GM19467 (cell line): Measurements from ENCODE around the gene MYH3.

Source experiments
- ATAC-seq: cut with Tn5 transposase; IDR thresholded peaks from one replicate; pipeline ENCODE4 v1.9.1; 2021; ENCODE audit warnings: mild to moderate bottlenecking, moderate library complexity; ENCODE audit not compliant: unreplicated experiment

Gene MYH3

DNA sequence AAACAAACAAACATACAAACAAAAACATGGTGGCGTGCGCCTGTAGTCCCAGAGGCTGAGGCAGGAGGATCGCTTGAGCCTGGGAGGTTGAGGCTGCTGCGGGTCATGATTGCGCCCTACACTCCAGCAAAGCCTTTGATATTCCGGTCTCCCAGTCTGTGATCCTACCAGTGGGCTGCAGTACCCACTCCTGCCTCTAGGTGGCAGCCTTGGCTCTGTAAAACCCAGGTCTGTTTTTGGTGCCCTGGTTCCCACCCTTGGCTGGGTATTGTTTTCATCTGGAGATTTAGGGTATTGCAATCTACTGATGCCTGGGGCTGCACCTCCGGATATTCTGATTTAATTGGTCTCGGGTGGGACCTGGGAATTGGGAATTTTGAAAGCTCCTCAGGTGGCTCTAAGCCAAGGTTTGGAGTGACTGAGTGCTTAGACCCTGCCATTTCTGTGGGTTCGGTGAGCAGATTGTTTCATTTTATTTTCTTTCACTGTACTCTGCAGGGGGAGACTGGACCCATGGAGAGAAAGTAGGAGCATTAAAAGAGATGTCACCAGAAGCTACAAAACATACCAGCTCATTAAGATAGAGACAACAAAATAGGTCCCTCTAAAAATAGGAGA lies 40.5 kb downstream of the MYH3 start:
- peak; percentile 63 for ATAC-seq

DNA sequence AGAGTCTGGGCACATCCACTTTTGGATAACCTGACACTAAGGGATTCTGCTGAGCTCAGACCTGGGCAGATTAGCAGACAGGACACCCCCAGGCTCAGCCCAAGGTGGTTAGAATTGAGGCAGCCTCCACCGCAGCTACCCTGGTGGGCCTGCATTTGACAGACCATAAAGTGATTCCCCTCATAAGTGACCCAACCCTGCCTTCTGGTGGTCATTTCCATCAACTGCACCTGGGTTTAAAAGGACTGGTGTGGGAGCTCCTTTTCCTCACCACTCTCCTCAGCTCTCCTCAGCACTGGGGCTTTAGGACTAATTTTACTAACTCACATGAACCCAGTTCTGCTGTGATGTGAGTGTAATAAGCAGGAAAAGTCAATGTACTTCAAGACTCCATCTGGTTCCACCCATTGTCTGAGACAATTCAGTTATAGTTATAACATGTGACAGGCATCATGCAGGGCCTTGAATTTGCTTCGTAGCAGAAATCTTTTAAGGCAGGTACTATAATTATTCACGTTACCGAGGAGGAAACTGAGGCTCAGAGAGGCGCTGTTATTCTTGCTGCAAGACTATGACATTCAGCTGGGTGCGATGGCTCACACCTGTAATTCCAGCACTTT lies 42.5 kb downstream of the MYH3 start:
- ATAC-seq: no peak

DNA sequence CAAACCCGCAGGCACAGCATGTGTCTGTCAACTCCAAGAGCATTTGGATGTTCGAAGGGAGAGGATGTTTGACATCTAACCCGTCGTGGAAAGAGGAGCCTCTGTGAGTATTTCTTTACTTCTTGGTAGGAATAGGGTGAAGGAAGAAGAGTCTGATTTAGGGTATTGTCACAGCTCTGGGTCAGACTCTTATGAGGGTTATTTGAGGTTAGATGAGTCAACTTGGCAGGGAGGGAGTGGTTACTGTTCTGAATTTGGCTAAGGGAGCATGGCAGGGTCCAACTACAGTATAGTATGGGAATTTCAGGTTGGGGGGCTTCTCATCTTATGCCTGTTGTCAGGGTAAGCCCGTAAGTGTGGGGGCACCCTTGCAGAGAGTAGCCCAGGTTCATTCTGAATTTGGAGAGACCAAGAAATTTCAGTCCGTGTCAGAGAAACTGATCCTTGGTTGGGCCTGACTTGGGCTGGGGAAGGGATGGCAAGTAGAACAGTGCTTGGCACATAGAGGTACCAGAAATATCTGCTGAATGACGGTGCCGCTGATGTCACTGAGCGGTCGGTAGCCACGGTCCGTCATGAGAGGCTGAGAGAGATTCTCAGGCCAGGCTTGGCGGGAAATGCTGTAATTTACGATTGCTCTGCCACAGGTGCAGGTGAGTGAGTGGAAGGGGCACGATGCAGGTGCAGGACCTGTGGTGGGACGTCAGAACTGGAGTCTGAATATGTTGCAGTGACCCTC lies 43.2 kb downstream of the MYH3 start:
- no peak for ATAC-seq

DNA sequence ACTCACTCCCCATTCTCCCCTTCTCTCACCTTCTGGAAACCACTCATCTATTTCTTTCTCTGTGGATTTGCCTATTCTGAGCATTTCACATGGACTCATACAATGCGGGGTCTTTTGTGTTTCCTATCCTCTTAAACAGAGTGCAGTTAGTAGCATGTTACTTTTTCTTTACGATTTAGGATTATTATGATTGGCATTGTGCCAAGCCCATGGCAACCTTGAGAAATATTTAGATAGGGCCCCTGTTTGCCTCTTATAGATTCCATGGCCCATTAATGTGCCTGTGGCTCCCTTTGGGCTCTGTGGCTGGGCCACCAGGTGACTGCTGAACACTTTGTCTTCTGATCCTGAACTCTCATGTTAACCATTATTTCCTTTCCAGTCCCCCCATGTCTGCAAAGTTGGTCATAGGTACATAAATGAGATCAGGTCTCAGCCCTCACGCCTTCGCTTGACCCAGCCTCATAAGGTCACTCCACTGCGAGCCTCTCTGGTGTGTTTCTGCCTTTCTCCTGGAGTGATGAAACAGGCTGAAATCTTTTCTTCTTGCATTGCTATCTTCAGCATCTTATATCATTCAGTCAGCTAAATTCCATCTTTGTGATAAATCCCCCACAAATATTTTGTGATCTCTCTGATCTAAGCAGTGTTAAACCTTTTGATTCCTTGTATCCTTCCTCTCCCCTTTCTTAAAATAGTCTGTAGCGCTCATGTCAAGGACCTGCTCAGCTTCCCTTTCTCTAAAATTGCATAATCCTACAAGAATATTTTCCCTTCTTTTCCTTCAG lies 44.0 kb downstream of the MYH3 start:
- ATAC-seq: no peak

DNA sequence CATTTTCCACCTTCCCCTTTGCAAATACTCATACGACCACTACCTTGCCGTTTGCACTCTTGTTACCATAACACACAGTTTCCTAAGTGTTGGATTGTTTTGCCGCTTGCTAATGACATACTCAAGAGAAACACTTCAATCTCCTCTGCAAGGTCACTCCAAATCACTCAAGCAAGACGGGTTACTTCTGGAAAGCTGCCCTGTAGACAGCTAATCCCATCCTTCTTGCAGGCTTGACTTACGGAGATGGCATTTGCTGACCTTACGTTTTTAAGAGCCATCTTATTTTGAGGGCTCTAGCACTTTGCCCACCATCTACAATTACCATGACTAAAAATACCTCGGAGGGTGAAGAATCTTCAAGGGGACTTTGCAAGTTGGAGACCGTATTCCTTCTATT lies 46.2 kb downstream of the MYH3 start:
- no peak for ATAC-seq

DNA sequence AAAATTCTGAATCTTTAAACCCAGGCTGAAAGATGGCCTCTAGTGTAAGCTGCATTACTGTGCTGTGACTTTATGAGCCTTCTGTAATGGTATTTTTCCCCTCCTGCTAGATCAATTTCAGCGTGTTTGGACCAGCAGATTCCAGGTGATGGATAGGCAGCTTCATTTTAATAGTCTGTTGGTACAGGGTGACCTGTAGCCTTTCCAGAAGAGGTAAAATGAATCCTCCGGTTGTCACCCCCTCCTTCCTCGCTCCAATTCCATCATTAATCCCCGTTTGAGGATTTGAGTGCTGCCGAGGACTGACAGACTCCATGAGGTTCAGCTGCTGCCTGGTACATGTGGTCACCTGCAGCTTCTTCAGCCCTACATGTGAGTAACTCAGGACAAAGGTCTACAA lies 48.9 kb downstream of the MYH3 start:
- ATAC-seq: no peak

DNA sequence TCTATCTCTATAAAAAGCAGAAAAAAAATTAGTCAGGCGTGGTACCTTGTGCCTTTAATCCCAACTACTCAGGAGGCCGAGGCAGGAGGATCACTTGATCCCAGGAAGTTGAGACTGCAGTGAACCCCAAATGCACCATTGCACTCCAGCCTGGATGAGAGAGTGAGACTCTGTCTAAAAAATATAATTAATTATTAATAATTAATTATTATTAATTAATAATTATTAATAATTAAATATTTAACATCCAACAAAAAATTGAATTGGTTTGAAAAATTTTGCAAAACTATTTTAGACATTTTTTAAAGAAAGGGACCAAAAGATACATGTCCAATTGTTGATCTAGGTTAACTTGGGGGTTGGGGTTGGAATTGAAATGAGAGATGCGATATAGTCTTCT lies 51.0 kb downstream of the MYH3 start:
- no peak for ATAC-seq

DNA sequence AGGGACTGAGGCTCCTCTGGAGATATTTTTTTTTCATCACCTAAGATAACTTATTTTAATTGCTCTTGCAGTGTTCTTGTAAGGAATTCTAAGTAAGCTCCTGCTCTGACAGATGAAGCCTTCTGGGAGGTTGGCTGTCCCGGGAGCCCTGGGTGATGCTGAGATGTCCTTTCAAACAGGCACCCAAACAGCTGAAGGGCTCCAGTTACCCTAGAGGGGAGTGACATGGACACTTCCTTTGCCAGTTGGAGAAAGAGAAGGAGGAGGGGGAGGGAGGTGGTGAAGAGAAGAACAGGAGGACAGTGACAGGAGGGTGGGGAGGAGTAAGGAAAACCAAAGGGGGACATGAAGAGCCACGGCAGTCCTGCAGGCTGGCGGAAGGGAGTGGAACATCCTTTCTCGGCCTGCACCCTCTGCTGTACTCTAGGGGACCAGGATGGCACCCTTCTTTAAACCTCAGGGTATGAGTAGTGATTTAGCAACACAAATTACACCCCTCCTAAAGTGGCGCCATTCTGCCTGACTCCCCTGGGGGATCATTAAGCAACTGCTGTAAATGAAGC lies 51.8 kb downstream of the MYH3 start:
- ATAC-seq: no peak

DNA sequence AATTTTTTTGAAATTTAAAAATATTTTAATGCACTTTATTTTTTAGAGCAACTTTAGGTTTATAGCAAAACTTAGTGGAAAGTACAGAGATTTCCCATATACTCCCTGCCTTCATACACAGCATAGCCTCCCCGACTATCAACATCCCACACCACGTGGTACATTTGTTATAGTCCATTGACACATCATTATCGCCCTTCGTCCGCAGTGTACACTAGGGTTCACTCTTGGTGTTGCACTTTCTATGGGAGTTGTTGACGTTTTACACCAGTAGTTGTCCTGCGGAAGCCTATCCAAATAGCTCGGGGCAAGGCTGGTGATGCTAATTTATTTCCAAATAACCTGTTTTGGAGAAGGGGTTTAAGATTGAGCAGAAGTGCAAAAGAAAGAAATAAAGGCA lies 52.6 kb downstream of the MYH3 start:
- no peak for ATAC-seq

DNA sequence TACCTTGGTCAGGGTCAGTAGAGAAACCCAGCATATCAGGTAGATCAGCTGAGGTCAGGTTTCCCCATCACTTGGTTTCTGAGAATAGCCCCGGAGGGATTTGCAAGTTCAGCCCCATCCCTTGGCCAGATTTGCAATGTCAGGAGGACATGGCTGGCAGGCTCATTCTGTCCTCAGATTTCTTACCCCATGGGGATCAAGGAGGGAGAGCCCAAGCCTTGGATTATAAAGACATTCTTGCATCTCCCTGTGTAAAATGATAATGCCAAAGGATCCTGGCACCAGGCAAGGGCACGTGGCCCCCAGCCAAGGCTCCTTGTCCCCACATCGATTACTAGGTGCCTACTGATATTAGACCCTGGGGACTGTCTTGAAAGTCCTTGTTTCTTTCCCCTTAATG lies 53.2 kb downstream of the MYH3 start:
- no peak for ATAC-seq

DNA sequence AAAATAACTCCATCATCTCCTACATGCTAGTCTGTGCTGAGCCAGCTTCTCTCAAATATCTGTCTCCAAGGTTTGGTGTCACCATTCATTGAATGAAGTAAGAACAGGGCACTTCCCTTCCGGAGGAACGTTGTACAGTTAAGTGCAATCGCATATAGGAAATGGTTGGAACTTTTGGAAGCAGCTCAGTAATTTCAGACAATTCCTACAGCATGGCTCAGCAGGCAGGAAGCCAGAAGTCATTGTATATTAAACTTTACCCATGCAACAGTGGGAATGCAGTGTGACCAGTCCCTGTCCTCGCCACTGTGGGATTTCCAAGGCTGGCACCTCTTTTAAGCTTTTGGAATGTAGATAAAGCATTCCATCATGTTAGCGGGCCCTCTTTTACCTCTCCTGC lies 56.5 kb downstream of the MYH3 start:
- ATAC-seq: no peak

DNA sequence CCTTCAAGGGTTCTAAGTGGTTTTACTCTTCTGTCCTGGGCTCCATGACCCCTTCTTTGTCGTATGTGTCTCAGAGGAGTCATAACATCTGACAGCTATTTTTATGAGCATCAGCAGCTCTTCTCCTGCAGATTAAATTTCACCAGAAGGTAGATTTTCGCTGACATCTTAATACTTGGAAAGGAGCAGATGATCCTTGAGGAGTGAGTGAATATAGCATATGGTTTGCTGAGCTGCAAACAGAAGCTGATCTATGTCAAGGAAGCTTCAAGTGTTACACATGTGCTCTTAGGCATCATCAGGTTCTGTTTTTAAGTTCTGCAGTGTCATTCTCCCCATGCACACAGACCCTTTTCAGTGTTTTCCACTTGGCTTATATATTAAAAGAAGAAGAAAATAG lies 58.5 kb downstream of the MYH3 start:
- no peak for ATAC-seq

DNA sequence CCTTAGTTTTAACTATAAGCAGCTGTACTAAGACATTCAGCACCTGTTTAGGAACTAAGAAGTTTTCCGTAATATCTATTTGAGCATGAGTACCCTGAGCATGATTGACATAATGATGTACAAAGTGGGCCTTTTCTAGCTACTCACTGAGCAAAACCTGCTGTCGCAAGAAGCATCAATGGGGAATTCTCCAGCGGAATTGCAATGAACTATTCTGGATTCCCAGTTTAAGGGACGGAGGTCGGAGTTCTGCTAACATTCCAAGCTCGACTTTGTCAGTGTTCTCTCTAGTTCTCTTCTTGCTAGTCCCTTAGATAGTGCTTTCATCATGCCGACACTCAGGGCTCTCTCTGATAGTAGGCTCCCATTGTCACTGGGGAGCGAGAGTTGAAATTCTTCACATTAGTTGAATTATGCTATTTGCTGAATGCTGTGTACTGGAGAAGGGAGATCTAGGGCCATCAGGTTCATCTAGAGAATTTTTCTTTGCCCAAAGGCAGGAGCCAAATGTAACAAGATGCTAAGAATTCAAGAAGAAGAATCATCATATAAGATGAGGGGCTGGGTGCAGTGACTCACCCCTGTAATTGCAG lies 67.5 kb downstream of the MYH3 start:
- ATAC-seq: no peak

DNA sequence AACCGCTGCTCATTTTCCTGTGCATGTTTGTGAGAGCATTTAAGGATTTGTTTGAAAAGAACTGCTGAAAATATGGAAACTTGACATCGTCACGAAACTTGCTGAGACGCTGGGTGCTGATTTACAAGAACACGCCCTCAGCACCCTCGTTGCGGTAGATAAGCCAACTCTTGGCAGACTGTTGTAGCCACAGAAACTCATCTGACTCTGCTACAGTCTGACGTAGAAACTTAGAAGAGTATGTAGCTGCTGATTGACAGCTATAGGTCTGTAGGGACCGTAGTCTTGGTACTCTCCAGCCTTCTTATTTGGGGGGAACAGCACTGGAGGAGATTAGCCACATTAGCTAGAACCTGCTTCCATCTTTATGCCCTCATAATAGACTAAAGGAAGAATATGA lies 71.6 kb downstream of the MYH3 start:
- ATAC-seq: no peak

DNA sequence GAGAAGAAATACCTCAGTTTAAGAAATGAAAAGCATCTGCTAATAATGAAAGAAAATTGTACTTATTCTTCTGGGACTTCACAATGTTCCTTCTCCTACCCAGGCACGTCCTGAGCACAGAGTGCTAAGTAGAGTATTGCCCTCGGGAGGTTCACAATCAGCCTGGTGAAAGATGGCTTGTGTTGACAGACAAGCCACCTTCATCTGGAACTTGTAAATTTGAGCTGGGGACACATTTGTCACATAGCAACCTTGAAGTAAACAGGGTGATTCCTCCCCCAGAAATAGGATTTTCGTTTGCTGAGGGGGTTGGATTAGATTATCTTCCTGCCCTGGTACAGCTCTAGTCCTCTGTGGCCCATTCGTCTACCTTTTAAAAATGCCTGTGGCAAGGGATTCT lies 73.3 kb downstream of the MYH3 start:
- ATAC-seq: no peak

DNA sequence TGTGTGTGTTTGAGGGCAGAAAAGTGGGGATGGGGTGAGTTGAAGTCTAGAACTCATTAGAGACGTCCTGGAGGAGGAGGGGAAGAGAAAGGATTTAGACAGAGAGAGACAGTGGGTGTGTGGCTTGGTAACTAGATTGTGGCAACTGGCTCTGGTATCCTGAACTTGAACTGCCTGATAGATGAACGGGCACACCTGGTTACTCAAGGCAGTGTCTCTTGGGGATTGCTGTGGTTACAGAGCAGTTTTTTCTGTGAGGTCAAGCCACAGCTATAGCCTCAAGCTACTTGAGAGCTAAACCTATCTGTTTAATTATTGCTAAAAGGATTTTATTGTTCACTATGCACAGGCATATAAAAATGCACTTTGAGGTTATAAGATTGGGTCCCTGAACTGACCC lies 77.8 kb downstream of the MYH3 start:
- ATAC-seq: no peak
